SK-N-SH (cell line): ENCODE data around the gene TSGA10IP. TPM values are rescaled to one million over a fixed set of nuclear protein-coding genes. Genes with fewer than 3 reads are reported as not detected.
A peak's percentile ranks its signal among the peaks of the same experiment; 100 is the strongest.

Experiments
- CTCF ChIA-PET: fragments of 300-600, 350-600 bp; formaldehyde crosslinking; extraction: SDS; loops from one replicate; lab custom pipeline; 2021; lab: Yijun Ruan, JAX
- POLR2A ChIA-PET: fragments of 350-600 bp; sonication (Branson Sonifier 250); formaldehyde crosslinking; extraction: SDS; loops from one replicate; lab custom pipeline; 2020; ENCODE audit warnings: antibody characterized with exemption, inconsistent platforms; lab: Yijun Ruan, JAX
- DNase-seq: peaks from one replicate; pipeline ENCODE4 v3.0.0; 2012
- H2AFZ ChIP-seq: fragments of 200-600 bp; sonication (generic); 2 replicates; pipeline ENCODE4 v1.8.1; 2016; ENCODE audit warnings: antibody characterized with exemption, mild to moderate bottlenecking, low read depth
- H3F3A ChIP-seq: fragments of 200-600 bp; sonication (generic); replicated peaks from 2 replicates; pipeline ENCODE3; 2016; ENCODE audit warnings: antibody characterized with exemption, mild to moderate bottlenecking; ENCODE audit not compliant: insufficient read depth
- H3K27ac ChIP-seq, 2 experiments: fragments of 200-500 bp in 1 of 2; fragments of 200-600 bp in 1 of 2; sonication (Bioruptor generic) in 1 of 2; sonication (generic), shearing (Covaris generic) in 1 of 2; 2 replicates each; pipeline versions ENCODE4 v1.5.1 to v1.6.1; 2014 to 2016; ENCODE audit warnings: low read depth in 2 of 2, inconsistent platforms in 1 of 2, low read length in 1 of 2, mild to moderate bottlenecking in 1 of 2, mixed read lengths in 1 of 2
- H3K27me3 ChIP-seq: fragments of 200-600 bp; sonication (generic), shearing (Covaris generic); 2 replicates; pipeline ENCODE4 v1.6.1; 2016; ENCODE audit warnings: mixed run types; ENCODE audit not compliant: insufficient read depth
- H3K36me3 ChIP-seq, 2 experiments: fragments of 200-500 bp in 1 of 2; fragments of 200-600 bp in 1 of 2; sonication (Bioruptor generic) in 1 of 2; sonication (generic) in 1 of 2; replicated peaks in 1 of 2; 2 replicates each; pipeline versions ENCODE3 to v1.5.1; 2014 to 2016; ENCODE audit warnings: low read length in 1 of 2, mild to moderate bottlenecking in 1 of 2; ENCODE audit not compliant: insufficient read depth in 2 of 2, control insufficient read depth in 1 of 2
- H3K4me1 ChIP-seq, 2 experiments: fragments of 200-500 bp in 1 of 2; fragments of 200-600 bp in 1 of 2; sonication (Bioruptor generic) in 1 of 2; sonication (generic), shearing (Covaris generic) in 1 of 2; 2 replicates each; pipeline versions ENCODE4 v1.5.1 to v1.6.1; 2014 to 2016; ENCODE audit warnings: low read depth in 1 of 2, low read length in 1 of 2, mixed run types in 1 of 2; ENCODE audit not compliant: insufficient read depth in 2 of 2, control insufficient read depth in 1 of 2
- H3K4me2 ChIP-seq: fragments of 200-600 bp; sonication (generic), shearing (Covaris generic); 2 replicates; pipeline ENCODE4 v1.6.1; 2017; ENCODE audit warnings: mixed run types
- H3K4me3 ChIP-seq, 2 experiments: fragments of 200-500 bp in 1 of 2; fragments of 200-600 bp in 1 of 2; sonication (Bioruptor generic) in 1 of 2; sonication (generic), shearing (Covaris generic) in 1 of 2; 2 replicates each; pipeline versions ENCODE4 v1.5.1 to v1.8.1; 2014 to 2016; ENCODE audit warnings: low read depth in 2 of 2, inconsistent platforms in 1 of 2, low read length in 1 of 2, mild to moderate bottlenecking in 1 of 2, mixed read lengths in 1 of 2, moderate library complexity in 1 of 2
- H3K79me2 ChIP-seq: fragments of 200-600 bp; sonication (generic); 2 replicates; pipeline ENCODE4 v1.8.1; 2017; ENCODE audit warnings: mild to moderate bottlenecking; ENCODE audit not compliant: insufficient read depth
- H3K9ac ChIP-seq: fragments of 200-600 bp; sonication (generic); 2 replicates; pipeline ENCODE4 v1.6.1; 2017; ENCODE audit warnings: mixed run types
- H3K9me2 ChIP-seq: fragments of 200-600 bp; sonication (generic); 2 replicates; pipeline ENCODE4 v1.6.1; 2017; ENCODE audit warnings: mixed run types
- H3K9me3 ChIP-seq: fragments of 200-600 bp; sonication (generic); 2 replicates; pipeline ENCODE4 v1.6.1; 2017; ENCODE audit warnings: mixed run types, mild to moderate bottlenecking, moderate library complexity
- H4K20me1 ChIP-seq: fragments of 200-600 bp; sonication (generic); 2 replicates; pipeline ENCODE4 v1.6.1; 2017; ENCODE audit warnings: mild to moderate bottlenecking, mixed run types; ENCODE audit not compliant: insufficient read depth
- CHD2 ChIP-seq: fragments of 150-350 bp; IDR thresholded peaks from 2 replicates; pipeline ENCODE4 v1.6.1; 2018; ENCODE audit warnings: low read length; ENCODE audit not compliant: partially characterized antibody
- EZH2phosphoT487 ChIP-seq: fragments of 200-600 bp; sonication (generic); IDR thresholded peaks from 2 replicates; pipeline ENCODE4 v1.6.1; 2017; ENCODE audit warnings: low read depth, mixed run types, mild to moderate bottlenecking, antibody characterized with exemption, moderate library complexity, borderline replicate concordance
- FOSL2 ChIP-seq: IDR thresholded peaks from 2 replicates; pipeline ENCODE4 v1.4.0; 2012; ENCODE audit warnings: low read depth, mild to moderate bottlenecking, moderate library complexity, borderline replicate concordance
- FOXJ3 ChIP-seq: sonication (generic); formaldehyde crosslinking; IDR thresholded peaks from 2 replicates; pipeline ENCODE4 v1.5.1; 2020; ENCODE audit warnings: mild to moderate bottlenecking, missing genetic modification reagents
- FOXM1 ChIP-seq: IDR thresholded peaks from 2 replicates; pipeline ENCODE4 v1.4.0; 2012; ENCODE audit warnings: low read depth, mild to moderate bottlenecking
- GATA2 ChIP-seq: sonication (generic); formaldehyde crosslinking; IDR thresholded peaks from 2 replicates; pipeline ENCODE4 v1.5.0; 2020; ENCODE audit warnings: mild to moderate bottlenecking, missing genetic modification reagents
- JUND ChIP-seq: IDR thresholded peaks from 2 replicates; pipeline ENCODE4 v1.4.0; 2012
- MEF2A ChIP-seq: IDR thresholded peaks from 2 replicates; pipeline ENCODE4 v1.4.0; 2012; ENCODE audit warnings: low read depth, borderline replicate concordance
- NFIC ChIP-seq: IDR thresholded peaks from 2 replicates; pipeline ENCODE4 v1.4.0; 2012; ENCODE audit warnings: borderline replicate concordance
- NRF1 ChIP-seq: IDR thresholded peaks from 2 replicates; pipeline ENCODE4 v1.6.1; 2012; ENCODE audit warnings: low read depth, mild to moderate bottlenecking, low read length
- POLR2AphosphoS5 ChIP-seq: IDR thresholded peaks from 2 replicates; pipeline ENCODE4 v1.6.1; 2012; ENCODE audit warnings: low read depth, low read length
- RAD21 ChIP-seq: IDR thresholded peaks from 2 replicates; pipeline ENCODE4 v1.6.1; 2012; ENCODE audit warnings: mild to moderate bottlenecking, low read length
- RFX5 ChIP-seq: IDR thresholded peaks from 2 replicates; pipeline ENCODE4 v1.6.1; 2012; ENCODE audit warnings: mild to moderate bottlenecking, improper control_type of control experiment, low read length
- WGBS: methylation state at CpG from one replicate; pipeline ENCODE4 v1.1.6; 2017; ENCODE audit warnings: low lambda C conversion rate; 5-methylcytosine and 5-hydroxymethylcytosine counted together
- polyA plus RNA-seq, 3 experiments: library from polyadenylated mRNA; depleted of rRNA; stranded (reverse); fragments of >200 nt; gene quantifications; 2 replicates each; pipeline ENCODE4 v1.2.3, GENCODE V29; 2012
- TF ChIP-seq, protein P1 (sequence below): IDR thresholded peaks from 2 replicates; pipeline ENCODE4; 2012
- TF ChIP-seq, protein P2 (sequence below): fragments of 150-350 bp; IDR thresholded peaks from 2 replicates; pipeline ENCODE4 v1.6.1; 2017; ENCODE audit warnings: antibody characterized with exemption, low read length, low read depth, borderline replicate concordance
- TF ChIP-seq, protein P3 (sequence below): IDR thresholded peaks from 2 replicates; pipeline ENCODE4 v1.4.0; 2012; ENCODE audit warnings: low read depth
- TF ChIP-seq, protein P4 (sequence below): fragments of 150-350 bp; IDR thresholded peaks from 2 replicates; pipeline ENCODE4 v1.6.1; 2016; ENCODE audit warnings: mild to moderate bottlenecking, low read depth, low read length
- TF ChIP-seq, protein P5 (sequence below): fragments of 200-600 bp; sonication (generic); IDR thresholded peaks from 2 replicates; pipeline ENCODE4 v1.6.1; 2017; ENCODE audit warnings: antibody characterized with exemption, mild to moderate bottlenecking, moderate library complexity

The TSGA10IP gene
- polyA plus RNA-seq, 1 of the 3 experiments (the other 2 are of a cell fraction): not detected

DNA sequence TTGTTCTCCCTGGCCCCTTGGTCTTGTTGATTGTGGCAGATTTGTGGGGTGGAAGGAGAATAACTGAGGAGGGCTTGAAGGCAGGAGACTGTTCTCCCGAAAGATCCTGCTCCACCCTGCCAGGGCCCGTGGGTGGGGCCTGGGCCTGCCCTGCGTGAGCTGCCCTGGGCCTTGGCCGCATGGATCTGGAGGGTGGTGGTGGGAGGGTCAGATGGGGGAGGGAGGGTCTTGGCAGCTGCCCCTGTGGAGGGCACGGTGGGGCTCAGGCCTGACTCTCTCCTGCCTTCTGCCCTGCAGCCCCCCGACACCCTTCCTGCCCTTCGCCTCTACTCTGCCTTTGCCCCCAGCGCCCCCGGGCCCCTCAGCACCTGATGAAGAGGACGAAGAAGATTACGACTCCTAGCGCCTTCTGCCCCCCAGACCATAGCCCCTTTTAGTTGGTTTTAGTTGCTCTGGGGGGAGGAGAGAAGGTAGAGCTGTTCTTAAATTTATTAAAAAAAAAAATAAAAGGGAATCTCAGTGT lies 24.2 kb upstream of the TSGA10IP start:
- Histone ChIP-seq H3K27ac (no peak overlapping the region), H4K20me1 (0 out of 2 replicates have a peak, but pooled peaks cover 4% of the 10 kb centered on the region), H3K9me3 (no peaks in the 10 kb centered on the region), H3F3A (peaks cover 40% of the 10 kb centered on the region), H3K9ac (peak overlapping the region; percentile 74; the same call in 1 of the 2 replicates), H3K4me2 (peak overlapping the region; percentile 99), H3K36me3 (peaks cover 12 to 25% of the 10 kb centered on the region in 2 experiments), H3K4me1 (peaks cover 29 to 32% of the 10 kb centered on the region in 2 experiments; a peak in 3 of 4 replicates), H2AFZ (no peak overlapping the region), H3K9me2 (no peaks in the 10 kb centered on the region), H3K4me3 (peak overlapping the region; percentile 61 to 92; a peak in 3 of 4 replicates), H3K79me2 (peaks cover 56% of the 10 kb centered on the region), H3K27me3 (no peaks in the 10 kb centered on the region)
- no peak for DNase-seq
- ChIA-PET CTCF (interaction anchor here (0.9 to 5.5 kb wide), 4 partner anchors 12 to 36 kb away, joined by 3 to 22 read pairs (median 12); partner anchors contain the start of genes CCDC85B and FIBP), POLR2A (no interaction called here)
- TF ChIP-seq, protein P1, sequence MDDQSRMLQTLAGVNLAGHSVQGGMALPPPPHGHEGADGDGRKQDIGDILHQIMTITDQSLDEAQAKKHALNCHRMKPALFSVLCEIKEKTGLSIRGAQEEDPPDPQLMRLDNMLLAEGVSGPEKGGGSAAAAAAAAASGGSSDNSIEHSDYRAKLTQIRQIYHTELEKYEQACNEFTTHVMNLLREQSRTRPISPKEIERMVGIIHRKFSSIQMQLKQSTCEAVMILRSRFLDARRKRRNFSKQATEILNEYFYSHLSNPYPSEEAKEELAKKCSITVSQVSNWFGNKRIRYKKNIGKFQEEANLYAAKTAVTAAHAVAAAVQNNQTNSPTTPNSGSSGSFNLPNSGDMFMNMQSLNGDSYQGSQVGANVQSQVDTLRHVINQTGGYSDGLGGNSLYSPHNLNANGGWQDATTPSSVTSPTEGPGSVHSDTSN: no peak
- 94% methylated on average over 12 of the region's 12 CpGs for WGBS

DNA sequence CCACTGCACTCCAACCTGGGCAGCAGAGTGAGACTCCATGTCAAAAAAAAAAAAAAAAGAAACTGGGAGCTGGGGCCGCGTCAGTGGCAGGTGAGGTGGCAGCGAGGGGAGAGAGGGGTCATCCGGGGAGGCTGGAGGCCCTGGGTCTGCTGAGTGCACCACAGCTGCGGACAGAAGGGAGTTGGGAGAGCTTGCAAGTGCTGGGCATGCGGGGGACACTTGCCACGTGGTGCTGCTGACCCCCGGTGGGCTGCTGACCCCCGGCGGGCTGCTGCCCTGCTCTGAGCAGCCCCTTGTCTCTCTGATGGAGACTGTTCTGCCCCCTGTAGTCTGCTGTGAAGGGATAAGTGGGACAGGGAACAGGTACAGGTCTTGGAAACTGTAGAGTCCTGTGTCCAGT lies 23.4 kb upstream of the TSGA10IP start:
- 0 out of 2 replicates have a peak, but pooled peaks cover 4% of the 10 kb centered on the region for H4K20me1 ChIP-seq

More for the DNA sequence above, 23.4 kb upstream of the TSGA10IP start:
- Histone ChIP-seq H3K79me2 (peaks cover 48% of the 10 kb centered on the region), H3K9me3 (no peaks in the 10 kb centered on the region), H3K4me3 (no peak overlapping the region), H3K4me1 (peaks cover 21 to 32% of the 10 kb centered on the region in 2 experiments; a peak in 3 of 4 replicates), H3K4me2 (no peak overlapping the region), H3K9me2 (no peaks in the 10 kb centered on the region), H3K9ac (no peak overlapping the region), H3K27me3 (no peaks in the 10 kb centered on the region), H3K27ac (no peak overlapping the region), H3F3A (peaks cover 32% of the 10 kb centered on the region), H2AFZ (no peak overlapping the region), H3K36me3 (peaks cover 12 to 27% of the 10 kb centered on the region in 2 experiments)
- POLR2A ChIA-PET: no interaction called here
- CTCF ChIA-PET: interaction anchor here (1.4 to 5.5 kb wide), 3 partner anchors 10 to 37 kb away, joined by 3 to 22 read pairs (median 20); no protein-coding TSS in a partner anchor
- TF ChIP-seq, protein P2, sequence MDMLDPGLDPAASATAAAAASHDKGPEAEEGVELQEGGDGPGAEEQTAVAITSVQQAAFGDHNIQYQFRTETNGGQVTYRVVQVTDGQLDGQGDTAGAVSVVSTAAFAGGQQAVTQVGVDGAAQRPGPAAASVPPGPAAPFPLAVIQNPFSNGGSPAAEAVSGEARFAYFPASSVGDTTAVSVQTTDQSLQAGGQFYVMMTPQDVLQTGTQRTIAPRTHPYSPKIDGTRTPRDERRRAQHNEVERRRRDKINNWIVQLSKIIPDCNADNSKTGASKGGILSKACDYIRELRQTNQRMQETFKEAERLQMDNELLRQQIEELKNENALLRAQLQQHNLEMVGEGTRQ: no peak
- TF ChIP-seq RFX5 (no peak), EZH2phosphoT487 (no peak), RAD21 (no peak), MEF2A (no peak), JUND (no peak), FOSL2 (no peak), FOXJ3 (CRISPR knock-in tag) (no peak), POLR2AphosphoS5 (no peak), NRF1 (no peak), NFIC (no peak), GATA2 (CRISPR knock-in tag) (no peak), CHD2 (no peak), FOXM1 (no peak)
- TF ChIP-seq, protein P1: no peak
- TF ChIP-seq, protein P3, sequence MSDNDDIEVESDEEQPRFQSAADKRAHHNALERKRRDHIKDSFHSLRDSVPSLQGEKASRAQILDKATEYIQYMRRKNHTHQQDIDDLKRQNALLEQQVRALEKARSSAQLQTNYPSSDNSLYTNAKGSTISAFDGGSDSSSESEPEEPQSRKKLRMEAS: no peak
- TF ChIP-seq, protein P4, sequence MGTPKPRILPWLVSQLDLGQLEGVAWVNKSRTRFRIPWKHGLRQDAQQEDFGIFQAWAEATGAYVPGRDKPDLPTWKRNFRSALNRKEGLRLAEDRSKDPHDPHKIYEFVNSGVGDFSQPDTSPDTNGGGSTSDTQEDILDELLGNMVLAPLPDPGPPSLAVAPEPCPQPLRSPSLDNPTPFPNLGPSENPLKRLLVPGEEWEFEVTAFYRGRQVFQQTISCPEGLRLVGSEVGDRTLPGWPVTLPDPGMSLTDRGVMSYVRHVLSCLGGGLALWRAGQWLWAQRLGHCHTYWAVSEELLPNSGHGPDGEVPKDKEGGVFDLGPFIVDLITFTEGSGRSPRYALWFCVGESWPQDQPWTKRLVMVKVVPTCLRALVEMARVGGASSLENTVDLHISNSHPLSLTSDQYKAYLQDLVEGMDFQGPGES: no peak
- TF ChIP-seq, protein P5, sequence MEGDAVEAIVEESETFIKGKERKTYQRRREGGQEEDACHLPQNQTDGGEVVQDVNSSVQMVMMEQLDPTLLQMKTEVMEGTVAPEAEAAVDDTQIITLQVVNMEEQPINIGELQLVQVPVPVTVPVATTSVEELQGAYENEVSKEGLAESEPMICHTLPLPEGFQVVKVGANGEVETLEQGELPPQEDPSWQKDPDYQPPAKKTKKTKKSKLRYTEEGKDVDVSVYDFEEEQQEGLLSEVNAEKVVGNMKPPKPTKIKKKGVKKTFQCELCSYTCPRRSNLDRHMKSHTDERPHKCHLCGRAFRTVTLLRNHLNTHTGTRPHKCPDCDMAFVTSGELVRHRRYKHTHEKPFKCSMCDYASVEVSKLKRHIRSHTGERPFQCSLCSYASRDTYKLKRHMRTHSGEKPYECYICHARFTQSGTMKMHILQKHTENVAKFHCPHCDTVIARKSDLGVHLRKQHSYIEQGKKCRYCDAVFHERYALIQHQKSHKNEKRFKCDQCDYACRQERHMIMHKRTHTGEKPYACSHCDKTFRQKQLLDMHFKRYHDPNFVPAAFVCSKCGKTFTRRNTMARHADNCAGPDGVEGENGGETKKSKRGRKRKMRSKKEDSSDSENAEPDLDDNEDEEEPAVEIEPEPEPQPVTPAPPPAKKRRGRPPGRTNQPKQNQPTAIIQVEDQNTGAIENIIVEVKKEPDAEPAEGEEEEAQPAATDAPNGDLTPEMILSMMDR: no peak
- DNase-seq: no peak
- 98% methylated on average over 8 of the region's 10 CpGs for WGBS
